CD4-positive, CD25-positive, alpha-beta regulatory T cell (primary cell): ENCODE data around the gene GALNT7. TPM values are rescaled to one million over a fixed set of nuclear protein-coding genes. Genes with fewer than 3 reads are reported as not detected.

ENCODE experiments used
- ATAC-seq, 2 donors: fragments of 150-1000 bp; cut with Tn5 transposase; one replicate each; pipeline ENCODE4 v1.10.0; 2021; ENCODE audit warnings: low read depth in 2 of 2, moderate number of reproducible peaks in 2 of 2, moderate library complexity in 1 of 2
- DNase-seq, 3 donors: peaks; one replicate each; pipeline versions ENCODE4 v3.0.0 to v3.0.0-alpha.2; 2012 to 2022; ENCODE audit warnings: mixed read lengths in 1 of 3
- H3K27ac ChIP-seq: one replicate; pipeline ENCODE4 v1.7.0; 2013; ENCODE audit warnings: mild to moderate bottlenecking, low read length; ENCODE audit not compliant: insufficient read depth, poor library complexity, severe bottlenecking
- H3K27me3 ChIP-seq: one replicate; pipeline ENCODE4 v1.7.0; 2013; ENCODE audit warnings: low read length; ENCODE audit not compliant: control insufficient read depth, insufficient read depth
- H3K36me3 ChIP-seq: one replicate; pipeline ENCODE4 v1.7.0; 2013; ENCODE audit warnings: mild to moderate bottlenecking, low read length, moderate library complexity; ENCODE audit not compliant: control insufficient read depth, insufficient read depth
- H3K4me1 ChIP-seq: 2 replicates; pipeline ENCODE4 v1.7.0; 2013; ENCODE audit warnings: mild to moderate bottlenecking, low read length; ENCODE audit not compliant: insufficient read depth, control insufficient read depth, poor library complexity, severe bottlenecking
- H3K4me3 ChIP-seq: one replicate; pipeline ENCODE4 v1.7.0; 2013; ENCODE audit warnings: low read depth, mild to moderate bottlenecking, low read length, moderate library complexity
- H3K9me3 ChIP-seq, 2 experiments: 1 replicate in 1 of 2; 2 replicates in 1 of 2; pipeline ENCODE4 v1.7.0; 2013; ENCODE audit warnings: low read length in 2 of 2, mild to moderate bottlenecking in 1 of 2, moderate library complexity in 1 of 2; ENCODE audit not compliant: control insufficient read depth in 2 of 2
- H3K27ac Mint-ChIP-seq, 3 donors: one replicate each; pipeline ENCODE4 v1.8.0; 2020 to 2022; ENCODE audit warnings: mild to moderate bottlenecking in 3 of 3, mixed read lengths in 3 of 3, moderate library complexity in 2 of 3
- H3K27me3 Mint-ChIP-seq: one replicate; pipeline ENCODE4 v1.8.0; 2022; ENCODE audit warnings: mild to moderate bottlenecking, mixed read lengths
- H3K36me3 Mint-ChIP-seq: one replicate; pipeline ENCODE4 v1.8.0; 2020; ENCODE audit warnings: mixed read lengths
- H3K4me1 Mint-ChIP-seq, 4 donors: one replicate each; pipeline ENCODE4 v1.8.0; 2020 to 2022; ENCODE audit warnings: mixed read lengths in 4 of 4, mild to moderate bottlenecking in 1 of 4
- H3K4me3 Mint-ChIP-seq, 4 donors: one replicate each; pipeline ENCODE4 v1.8.0; 2020 to 2022; ENCODE audit warnings: mild to moderate bottlenecking in 4 of 4, mixed read lengths in 4 of 4, moderate library complexity in 3 of 4
- H3K9me3 Mint-ChIP-seq, 7 donors: one replicate each; pipeline ENCODE4 v1.8.0; 2020 to 2022; ENCODE audit warnings: mixed read lengths in 7 of 7, mild to moderate bottlenecking in 3 of 7, moderate library complexity in 2 of 7
- polyA plus RNA-seq, 4 donors: library from polyadenylated mRNA; unstranded; fragments of 300-500 nt; fragmentation: Illumina TruSeq; gene quantifications; one replicate each; pipeline ENCODE4 v1.2.3, GENCODE V29; 2021
- total RNA-seq: library from RNA; stranded (reverse); gene quantifications from one replicate; pipeline ENCODE4 v1.2.3, GENCODE V29; 2022

The GALNT7 gene
- total and polyA plus RNA-seq, 5 donors from 2014 or later, result 13.0 to 19.5 (median 14.9) TPM

DNA sequence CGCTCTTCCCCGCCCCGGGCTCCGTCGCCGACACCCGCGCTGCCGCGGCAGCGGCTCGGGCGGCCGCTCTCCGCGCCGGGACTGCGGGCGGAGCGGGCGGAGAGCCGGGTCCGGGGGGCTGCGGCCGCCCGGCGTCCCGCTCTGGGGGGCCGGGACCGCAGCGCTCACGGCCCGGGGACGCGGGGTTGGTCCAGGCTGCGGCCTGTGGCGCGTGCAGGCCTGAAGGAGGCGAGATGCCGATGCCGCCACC lies 492 bp downstream of the GALNT7 start:
- Histone ChIP-seq H3K27ac (peak overlapping the region; percentile 70), H3K4me1 (peaks cover 26% of the 10 kb centered on the region), H3K36me3 (no peaks in the 10 kb centered on the region), H3K4me3 (no peak overlapping the region), H3K27me3 (no peaks in the 10 kb centered on the region), H3K9me3 (no peaks in the 10 kb centered on the region)
- Mint-ChIP-seq H3K4me3 (no peak overlapping the region), H3K4me1 (peaks cover 33 to 61% (median 53%) of the 10 kb centered on the region in 4 donors), H3K36me3 (no peaks in the 10 kb centered on the region), H3K27me3 (peaks cover 4% of the 10 kb centered on the region), H3K9me3 (no peaks in the 10 kb centered on the region), H3K27ac (no peak overlapping the region)
- DNase-seq (no peak), ATAC-seq (no peak)

DNA sequence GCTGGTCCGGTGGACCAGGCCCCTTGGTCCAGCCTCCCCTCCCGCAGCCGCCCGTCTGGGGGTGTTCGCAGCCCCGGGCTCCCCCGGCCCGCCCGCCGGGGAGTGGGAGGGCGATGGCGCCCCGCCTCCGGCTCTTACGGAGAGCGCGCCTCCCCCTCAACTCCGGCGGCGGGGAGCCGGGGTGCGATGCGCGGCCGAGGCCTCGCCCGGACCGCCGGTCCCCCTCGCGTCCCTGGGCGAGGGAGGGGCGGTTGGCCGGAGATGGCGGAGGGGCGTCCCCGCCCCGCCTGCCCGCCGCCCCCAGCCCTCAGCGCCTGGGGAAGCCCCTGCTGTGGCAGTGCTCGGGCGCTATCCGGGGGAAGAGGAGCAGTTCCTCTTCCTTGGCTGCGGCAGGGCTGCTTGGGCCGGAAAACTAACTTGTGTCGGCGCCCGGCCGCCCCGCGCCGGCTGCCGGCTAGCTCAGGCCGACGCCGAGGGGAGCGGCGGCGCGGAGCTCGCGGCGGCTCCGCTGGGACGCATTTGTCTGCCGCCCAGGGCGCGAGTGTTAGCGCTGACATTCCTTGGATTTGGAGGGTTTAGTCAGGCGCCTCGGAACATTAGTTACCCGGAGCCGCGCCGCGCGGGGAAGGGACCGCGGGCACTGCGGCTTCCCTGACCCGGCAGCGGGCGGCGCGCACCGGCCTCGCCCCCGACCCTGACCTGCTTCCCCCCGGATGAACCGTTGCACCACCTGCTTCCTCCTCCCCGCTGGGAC lies 994 bp downstream of the GALNT7 start:
- Histone ChIP-seq H3K4me3 (peak overlapping the region; percentile 75), H3K4me1 (peaks cover 26% of the 10 kb centered on the region), H3K36me3 (no peaks in the 10 kb centered on the region), H3K27ac (peak overlapping the region; percentile 70), H3K27me3 (no peaks in the 10 kb centered on the region), H3K9me3 (no peaks in the 10 kb centered on the region)
- Mint-ChIP-seq H3K27me3 (peaks cover 4% of the 10 kb centered on the region), H3K36me3 (no peaks in the 10 kb centered on the region), H3K27ac (peak overlapping the region in 1 of 3 donors; percentile 83), H3K4me3 (peak overlapping the region; percentile 87 to 95 (median 90)), H3K9me3 (no peaks in the 10 kb centered on the region), H3K4me1 (peaks cover 33 to 65% (median 56%) of the 10 kb centered on the region in 4 donors)
- peak; percentile 56 to 73 (median 62) for DNase-seq
- ATAC-seq, result peak; percentile 61 to 63

GRCh38 chr4:173170182-173170778 lies 1.7 kb downstream of the GALNT7 start:
- Mint-ChIP-seq H3K4me1 (peaks cover 33 to 65% (median 60%) of the 10 kb centered on the region in 4 donors), H3K27me3 (peaks cover 4% of the 10 kb centered on the region), H3K9me3 (no peaks in the 10 kb centered on the region), H3K36me3 (no peaks in the 10 kb centered on the region), H3K4me3 (peak overlapping the region; percentile 87 to 95 (median 90)), H3K27ac (peak overlapping the region in 1 of 3 donors; percentile 83)
- Histone ChIP-seq H3K27me3 (no peaks in the 10 kb centered on the region), H3K36me3 (no peaks in the 10 kb centered on the region), H3K9me3 (no peaks in the 10 kb centered on the region), H3K4me1 (peaks cover 26% of the 10 kb centered on the region), H3K4me3 (peak overlapping the region; percentile 75), H3K27ac (peak overlapping the region; percentile 70)
- ATAC-seq (no peak), DNase-seq (peak in 2 of 3 donors; percentile 7 to 38)

DNA sequence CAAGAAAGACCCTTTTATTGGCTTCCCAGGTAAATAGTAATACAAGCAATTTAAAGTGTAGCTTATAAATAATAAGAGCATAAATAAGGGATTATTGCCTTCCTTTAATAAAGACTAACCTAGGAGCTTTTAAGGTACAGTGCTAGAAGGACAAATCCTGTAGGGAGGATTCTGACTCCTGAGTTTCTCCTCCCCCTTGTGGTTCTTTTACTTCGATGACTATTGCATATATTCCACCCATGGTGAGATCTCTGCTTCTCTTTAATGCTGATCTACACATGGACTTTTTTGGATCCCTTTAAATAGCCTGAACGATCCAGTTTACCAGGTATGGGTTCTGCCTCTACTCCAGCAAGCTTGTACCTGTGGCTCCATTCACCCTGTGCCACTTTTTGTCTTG lies 2.5 kb downstream of the GALNT7 start:
- no peaks in the 10 kb centered on the region for H3K27me3 Mint-ChIP-seq
- no peaks in the 10 kb centered on the region for H3K36me3 Mint-ChIP-seq

DNA sequence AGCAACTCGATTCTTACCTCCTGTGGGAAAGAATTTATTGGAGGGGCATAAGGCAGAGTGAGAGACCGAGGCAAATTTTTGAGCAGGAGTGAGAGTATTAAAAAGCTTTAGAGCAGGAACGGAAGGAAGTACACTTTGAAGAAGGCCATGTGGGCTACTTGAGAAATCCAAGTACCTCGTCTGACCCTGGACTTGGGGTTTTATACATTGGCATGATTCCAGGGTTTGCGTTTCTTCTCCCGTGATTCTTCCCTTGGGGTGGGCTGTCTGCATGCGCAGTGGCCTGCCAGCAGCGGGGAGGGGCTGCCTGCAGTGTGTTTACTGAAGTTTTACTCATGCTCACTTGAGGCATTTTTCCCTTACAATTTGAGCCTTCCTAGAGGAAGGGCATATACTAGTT lies 3.4 kb downstream of the GALNT7 start:
- no peaks in the 10 kb centered on the region for H3K36me3 ChIP-seq
- H3K4me3 Mint-ChIP-seq, result peak overlapping the region in 1 of 4 donors; percentile 50
- no peaks in the 10 kb centered on the region for H3K9me3 Mint-ChIP-seq
- no peaks in the 10 kb centered on the region for H3K27me3 Mint-ChIP-seq
- no peak overlapping the region for H3K27ac Mint-ChIP-seq
- H3K4me1 Mint-ChIP-seq, result peaks cover 37 to 66% (median 58%) of the 10 kb centered on the region in 4 donors
- H3K9me3 ChIP-seq, result no peaks in the 10 kb centered on the region
- H3K27me3 ChIP-seq, result no peaks in the 10 kb centered on the region
- DNase-seq, result no peak
- no peak overlapping the region for H3K27ac ChIP-seq
- no peak for ATAC-seq
- no peak overlapping the region for H3K4me3 ChIP-seq
- H3K36me3 Mint-ChIP-seq, result no peaks in the 10 kb centered on the region
- H3K4me1 ChIP-seq, result peaks cover 26% of the 10 kb centered on the region

More for the DNA sequence above, 2.5 kb downstream of the GALNT7 start:
- no peak overlapping the region for H3K27ac Mint-ChIP-seq
- H3K4me1 ChIP-seq, result peaks cover 26% of the 10 kb centered on the region
- no peaks in the 10 kb centered on the region for H3K36me3 ChIP-seq
- no peaks in the 10 kb centered on the region for H3K9me3 ChIP-seq
- H3K27ac ChIP-seq, result no peak overlapping the region
- DNase-seq (peak in 1 of 3 donors; percentile 22), ATAC-seq (no peak)
- no peaks in the 10 kb centered on the region for H3K9me3 Mint-ChIP-seq
- H3K4me3 Mint-ChIP-seq, result peak overlapping the region; percentile 87 to 95 (median 90)
- H3K4me1 Mint-ChIP-seq, result peaks cover 29 to 65% (median 57%) of the 10 kb centered on the region in 4 donors
- peak overlapping the region; percentile 14 for H3K4me3 ChIP-seq
- H3K27me3 ChIP-seq, result no peaks in the 10 kb centered on the region

DNA sequence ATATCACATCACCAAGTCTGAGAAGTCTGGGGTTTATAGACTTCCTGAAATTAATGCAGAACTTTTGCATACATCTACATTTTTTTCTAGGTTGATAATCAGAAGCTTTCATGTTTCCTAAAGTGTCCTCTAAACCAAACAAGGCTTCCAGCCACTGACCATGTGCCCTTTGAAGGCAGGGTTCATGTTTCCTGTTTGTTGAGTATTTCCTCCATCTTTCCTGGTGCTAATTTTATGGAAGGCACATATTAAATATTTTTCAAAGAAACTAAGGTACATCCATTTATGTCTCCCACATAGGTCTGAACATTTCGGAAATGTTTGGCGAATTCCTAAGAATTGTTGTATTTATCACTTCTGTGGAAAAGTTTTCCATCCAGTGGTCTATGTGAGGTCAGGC lies 5.6 kb downstream of the GALNT7 start:
- Mint-ChIP-seq H3K27me3 (no peaks in the 10 kb centered on the region), H3K36me3 (no peaks in the 10 kb centered on the region), H3K27ac (peak overlapping the region in 1 of 3 donors; percentile 43), H3K4me1 (peaks cover 42 to 61% (median 53%) of the 10 kb centered on the region in 4 donors), H3K4me3 (no peak overlapping the region), H3K9me3 (no peaks in the 10 kb centered on the region)
- no peaks in the 10 kb centered on the region for H3K36me3 ChIP-seq
- no peak overlapping the region for H3K27ac ChIP-seq
- ATAC-seq (no peak), DNase-seq (no peak)
- peaks cover 16% of the 10 kb centered on the region for H3K4me1 ChIP-seq
- no peak overlapping the region for H3K4me3 ChIP-seq
- H3K27me3 ChIP-seq, result no peaks in the 10 kb centered on the region
- no peaks in the 10 kb centered on the region for H3K9me3 ChIP-seq

GRCh38 chr4:173174594-173175012 lies 6.0 kb downstream of the GALNT7 start:
- H3K4me1 ChIP-seq, result peaks cover 16% of the 10 kb centered on the region
- H3K4me3 ChIP-seq, result no peak overlapping the region
- Mint-ChIP-seq H3K36me3 (no peaks in the 10 kb centered on the region), H3K27me3 (no peaks in the 10 kb centered on the region), H3K27ac (no peak overlapping the region), H3K4me1 (peaks cover 42 to 63% (median 54%) of the 10 kb centered on the region in 4 donors), H3K9me3 (no peaks in the 10 kb centered on the region), H3K4me3 (no peak overlapping the region)
- no peak for ATAC-seq
- H3K36me3 ChIP-seq, result no peaks in the 10 kb centered on the region
- DNase-seq, result no peak
- no peaks in the 10 kb centered on the region for H3K27me3 ChIP-seq
- H3K9me3 ChIP-seq, result no peaks in the 10 kb centered on the region
- H3K27ac ChIP-seq, result no peak overlapping the region
